Measurements from ENCODE around the gene NR6A1. TPM values are rescaled to one million over a fixed set of nuclear protein-coding genes. Genes with fewer than 3 reads are reported as not detected.

The NR6A1 gene
- total and polyA plus RNA-seq, 2 of the 8 experiments (the other 6 are each of a cell fraction or from before 2014, with no cell fraction given): 93.2 to 237 TPM

DNA sequence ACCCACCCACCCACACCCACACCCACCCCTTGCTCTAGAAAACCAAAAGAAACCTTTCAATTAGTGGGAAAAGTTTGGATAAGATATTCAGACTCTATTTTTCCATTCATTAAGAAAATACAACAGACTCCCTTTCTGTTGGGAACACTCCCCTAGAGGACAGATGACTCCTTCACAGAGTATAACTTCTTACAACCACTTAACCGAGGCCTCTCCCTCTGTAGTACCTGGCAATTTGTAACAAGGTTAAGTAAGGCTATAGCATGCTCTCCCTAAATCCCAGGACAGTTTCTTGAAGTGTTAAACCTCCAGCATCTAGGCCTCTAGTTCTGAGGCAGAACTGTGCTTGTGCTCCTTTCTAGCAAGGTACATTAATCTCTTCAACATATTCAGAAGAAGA, 188.0 kb downstream of the NR6A1 start (continued):
- TF ChIP-seq ASH2L (IDR thresholded peaks at IDR 0.05; ENCODE audit: low read length): no peak
- TF ChIP-seq CEBPB (IDR thresholded peaks at IDR 0.05; ENCODE audit: low read depth, low read length): no peak
- no peak for TF ChIP-seq EGR1 (IDR thresholded peaks at IDR 0.05; ENCODE audit: borderline replicate concordance, low read depth, low read length)
- TF ChIP-seq SIN3A (conservative IDR thresholded peaks at IDR 0.05 in 1 of 2, IDR thresholded peaks at IDR 0.05 in 1 of 2; ENCODE audit: low read depth in 1 of 2, low read length in 2 of 2): no peak

Data from H1 (cell line).